ENCODE measurements around the gene STARD3. TPM values are rescaled to one million over a fixed set of nuclear protein-coding genes. Genes with fewer than 3 reads are reported as not detected.

Gene STARD3
- total and polyA plus RNA-seq, 2 of the 13 experiments (the other 11 are each of a cell fraction or from before 2014, with no cell fraction given), result 34.6 to 100 TPM

DNA sequence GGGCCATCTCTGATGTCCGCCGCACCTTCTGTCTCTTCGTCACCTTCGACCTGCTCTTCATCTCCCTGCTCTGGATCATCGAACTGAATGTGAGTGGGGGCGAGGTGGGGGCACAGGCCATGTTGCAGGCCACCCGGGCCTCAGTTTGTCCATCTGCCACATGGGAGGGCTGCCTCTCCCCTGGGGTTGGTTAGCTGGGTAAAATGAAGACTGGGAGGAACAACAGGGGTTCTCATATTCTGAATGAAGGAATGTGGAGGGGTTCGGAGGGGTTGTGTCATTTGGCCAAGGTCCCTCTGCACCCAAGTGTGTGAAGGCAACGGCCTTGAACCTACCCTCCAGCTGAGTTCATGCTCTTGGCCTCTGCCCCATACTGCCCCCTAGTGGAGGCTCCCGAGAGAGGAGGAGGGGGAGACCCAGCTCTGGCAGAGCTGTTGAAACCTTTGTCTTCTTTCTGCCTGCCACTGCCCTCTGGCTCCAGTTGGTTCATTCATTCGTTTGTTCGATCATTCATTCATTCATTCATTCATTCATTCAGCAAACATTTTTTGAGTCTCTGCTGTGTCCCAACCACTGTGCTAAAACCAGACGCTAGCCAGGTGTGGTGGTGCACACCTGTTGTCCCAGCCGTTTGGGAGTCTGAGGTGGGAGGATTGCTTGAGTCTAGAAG, 16.9 kb downstream of the STARD3 start (continued):
- TF ChIP-seq ZBTB46 (CRISPR knock-in tag; IDR thresholded peaks at IDR 0.05; ENCODE audit: borderline replicate concordance) (no peak), ZNF605 (CRISPR knock-in tag; IDR thresholded peaks at IDR 0.05) (no peak), MIER2 (CRISPR knock-in tag; IDR thresholded peaks at IDR 0.05) (no peak), TCF12 (IDR thresholded peaks at IDR 0.05) (no peak), TCF12 (CRISPR knock-in tag; IDR thresholded peaks at IDR 0.05) (no peak), JUN (CRISPR knock-in tag; IDR thresholded peaks at IDR 0.05) (no peak), FOXA1 (IDR thresholded peaks at IDR 0.05) (no peak), FOXA1 (CRISPR knock-in tag; IDR thresholded peaks at IDR 0.05) (no peak), ZNF24 (IDR thresholded peaks at IDR 0.05) (peak; percentile 93), ZNF547 (CRISPR knock-in tag; IDR thresholded peaks at IDR 0.05) (no peak), CBX1 (IDR thresholded peaks at IDR 0.05; ENCODE audit: low read depth) (no peak), HNRNPH1 (optimal IDR thresholded peaks at IDR 0.05; ENCODE audit: low read depth, low read length) (no peak), XBP1 (CRISPR knock-in tag; IDR thresholded peaks at IDR 0.05) (no peak), ZNF788 (CRISPR knock-in tag; IDR thresholded peaks at IDR 0.05; ENCODE audit: borderline replicate concordance) (peak; percentile 54; the same call in 1 of the 2 replicates), ZHX2 (IDR thresholded peaks at IDR 0.05; ENCODE audit: low read depth) (no peak), ZHX2 (CRISPR knock-in tag; IDR thresholded peaks at IDR 0.05; ENCODE audit: borderline replicate concordance) (no peak), SRSF9 (IDR thresholded peaks at IDR 0.05; ENCODE audit: borderline replicate concordance, insufficient read depth, low read depth, low read length, poor library complexity, severe bottlenecking) (no peak), ZNF781 (CRISPR knock-in tag; IDR thresholded peaks at IDR 0.05; ENCODE audit: borderline replicate concordance, not compliant biosample characterization) (no peak), ZNF331 (CRISPR knock-in tag; IDR thresholded peaks at IDR 0.05) (peak; percentile 59; the same call in 1 of the 2 replicates), ZNF333 (CRISPR knock-in tag; IDR thresholded peaks at IDR 0.05; ENCODE audit: borderline replicate concordance) (peak; percentile 45; the same call in 1 of the 2 replicates)
- TF ChIP-seq, protein P1, sequence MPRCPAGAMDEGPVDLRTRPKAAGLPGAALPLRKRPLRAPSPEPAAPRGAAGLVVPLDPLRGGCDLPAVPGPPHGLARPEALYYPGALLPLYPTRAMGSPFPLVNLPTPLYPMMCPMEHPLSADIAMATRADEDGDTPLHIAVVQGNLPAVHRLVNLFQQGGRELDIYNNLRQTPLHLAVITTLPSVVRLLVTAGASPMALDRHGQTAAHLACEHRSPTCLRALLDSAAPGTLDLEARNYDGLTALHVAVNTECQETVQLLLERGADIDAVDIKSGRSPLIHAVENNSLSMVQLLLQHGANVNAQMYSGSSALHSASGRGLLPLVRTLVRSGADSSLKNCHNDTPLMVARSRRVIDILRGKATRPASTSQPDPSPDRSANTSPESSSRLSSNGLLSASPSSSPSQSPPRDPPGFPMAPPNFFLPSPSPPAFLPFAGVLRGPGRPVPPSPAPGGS (CRISPR knock-in tag; IDR thresholded peaks at IDR 0.05), result no peak

Measured in HepG2 (cell line).